WTC11 (cell line): ENCODE results near the gene TNS3. TPM values are rescaled to one million over a fixed set of nuclear protein-coding genes. Genes with fewer than 3 reads are reported as not detected.

Experiments used
- ATAC-seq: fragments of 200-7000 bp; cut with Tn5 transposase; 2 replicates; pipeline ENCODE4 v1.10.0; 2021; ENCODE audit warnings: mild to moderate bottlenecking, moderate library complexity
- CTCF ChIA-PET: fragments of 300-600 bp; sonication (Branson Sonifier 250); formaldehyde crosslinking; loops from one replicate; lab custom pipeline; 2021; ENCODE audit warnings: antibody characterized with exemption; lab: Charles Lee
- POLR2A ChIA-PET: fragments of 350-600 bp; sonication (Branson Sonifier 250); formaldehyde crosslinking; loops from one replicate; lab custom pipeline; 2021; ENCODE audit warnings: antibody characterized with exemption; lab: Charles Lee
- DNase-seq: peaks from one replicate; pipeline ENCODE4 v3.0.0; 2021; ENCODE audit warnings: low spot score
- H3K27ac Mint-ChIP-seq: 2 replicates; pipeline ENCODE4 v1.8.0; 2021; ENCODE audit warnings: mixed read lengths
- H3K27me3 Mint-ChIP-seq: 2 replicates; pipeline ENCODE4 v1.8.0; 2021; ENCODE audit warnings: low read depth, mild to moderate bottlenecking, moderate library complexity, mixed read lengths
- H3K36me3 Mint-ChIP-seq: 2 replicates; pipeline ENCODE4 v1.8.0; 2021; ENCODE audit warnings: mixed read lengths
- H3K4me1 Mint-ChIP-seq: 2 replicates; pipeline ENCODE4 v1.8.0; 2022; ENCODE audit warnings: mixed read lengths
- H3K4me3 Mint-ChIP-seq: 2 replicates; pipeline ENCODE4 v1.8.0; 2021; ENCODE audit warnings: mild to moderate bottlenecking, moderate library complexity, mixed read lengths
- H3K9me3 Mint-ChIP-seq: 2 replicates; pipeline ENCODE4 v1.8.0; 2021; ENCODE audit warnings: mixed read lengths
- ATF1 ChIP-seq: sonication (generic); formaldehyde crosslinking; IDR thresholded peaks from 2 replicates; pipeline ENCODE4 v1.8.1; 2023; ENCODE audit warnings: mild to moderate bottlenecking, moderate library complexity, missing genetic modification reagents
- ATF2 ChIP-seq: sonication (generic); formaldehyde crosslinking; IDR thresholded peaks from 2 replicates; pipeline ENCODE4 v1.8.1; 2022; ENCODE audit warnings: low read depth, missing genetic modification reagents, borderline replicate concordance
- CREB1 ChIP-seq: sonication (generic); formaldehyde crosslinking; IDR thresholded peaks from 2 replicates; pipeline ENCODE4 v1.8.0; 2023; ENCODE audit warnings: mild to moderate bottlenecking, missing genetic modification reagents
- EMX1 ChIP-seq: fragments of 250-450 bp; sonication (Bioruptor Pico); IDR thresholded peaks from 2 replicates; pipeline ENCODE4 v1.8.0; 2021; ENCODE audit warnings: mild to moderate bottlenecking
- ERG ChIP-seq: fragments of 250-450 bp; sonication (Bioruptor Pico); IDR thresholded peaks from 2 replicates; pipeline ENCODE4 v1.8.0; 2021; ENCODE audit warnings: mild to moderate bottlenecking
- FOXK1 ChIP-seq: sonication (generic); formaldehyde crosslinking; IDR thresholded peaks from 2 replicates; pipeline ENCODE4 v1.8.0; 2022; ENCODE audit warnings: mild to moderate bottlenecking, moderate library complexity, missing genetic modification reagents
- HMGA2 ChIP-seq: fragments of 250-450 bp; sonication (Bioruptor Pico); IDR thresholded peaks from 2 replicates; pipeline ENCODE4 v1.4.0; 2021; ENCODE audit warnings: mild to moderate bottlenecking, moderate library complexity
- MXD4 ChIP-seq: fragments of 250-450 bp; sonication (Bioruptor Pico); IDR thresholded peaks from 2 replicates; pipeline ENCODE4 v1.8.0; 2021; ENCODE audit warnings: mild to moderate bottlenecking, moderate library complexity, borderline replicate concordance
- NFATC4 ChIP-seq: fragments of 250-450 bp; sonication (Bioruptor Pico); IDR thresholded peaks from 2 replicates; pipeline ENCODE4 v1.9.0; 2021; ENCODE audit warnings: mild to moderate bottlenecking
- NFE2L1 ChIP-seq: sonication (generic); formaldehyde crosslinking; IDR thresholded peaks from 2 replicates; pipeline ENCODE4 v1.8.1; 2023; ENCODE audit warnings: missing genetic modification reagents
- PRRX2 ChIP-seq: fragments of 250-450 bp; sonication (Bioruptor Pico); IDR thresholded peaks from 2 replicates; pipeline ENCODE4 v1.8.0; 2021; ENCODE audit warnings: mild to moderate bottlenecking
- SP1 ChIP-seq: sonication (generic); formaldehyde crosslinking; conservative IDR thresholded peaks from 2 replicates; pipeline ENCODE4 v1.8.1; 2022; ENCODE audit warnings: missing genetic modification reagents
- TEAD1 ChIP-seq: sonication (generic); formaldehyde crosslinking; IDR thresholded peaks from 2 replicates; pipeline ENCODE4 v1.8.0; 2022; ENCODE audit warnings: mild to moderate bottlenecking, missing genetic modification reagents
- TP53 ChIP-seq: sonication (generic); formaldehyde crosslinking; IDR thresholded peaks from 2 replicates; pipeline ENCODE4 v1.8.1; 2023; ENCODE audit warnings: mild to moderate bottlenecking, missing genetic modification reagents
- ZBTB21 ChIP-seq: sonication (generic); formaldehyde crosslinking; IDR thresholded peaks from 2 replicates; pipeline ENCODE4 v1.8.1; 2023; ENCODE audit warnings: mild to moderate bottlenecking, missing genetic modification reagents, borderline replicate concordance
- ZBTB43 ChIP-seq: sonication (generic); formaldehyde crosslinking; IDR thresholded peaks from 2 replicates; pipeline ENCODE4 v1.8.1; 2023; ENCODE audit warnings: mild to moderate bottlenecking, missing genetic modification reagents
- ZNF121 ChIP-seq: sonication (generic); formaldehyde crosslinking; IDR thresholded peaks from 2 replicates; pipeline ENCODE4 v1.8.0; 2023; ENCODE audit warnings: missing genetic modification reagents
- ZNF512 ChIP-seq: sonication (generic); formaldehyde crosslinking; IDR thresholded peaks from 2 replicates; pipeline ENCODE4 v1.8.1; 2022; ENCODE audit warnings: missing genetic modification reagents, borderline replicate concordance
- ZNF671 ChIP-seq: fragments of 250-450 bp; sonication (Bioruptor Pico); IDR thresholded peaks from 2 replicates; pipeline ENCODE4 v1.8.0; 2021; ENCODE audit warnings: mild to moderate bottlenecking
- ZSCAN18 ChIP-seq: fragments of 250-450 bp; sonication (Bioruptor Pico); IDR thresholded peaks from 2 replicates; pipeline ENCODE4 v2.1.2; 2022; ENCODE audit warnings: mild to moderate bottlenecking, moderate library complexity
- total RNA-seq: library from RNA; stranded (reverse); gene quantifications from 3 replicates; pipeline ENCODE4 v1.2.3, GENCODE V29; 2021

The TNS3 gene
- total RNA-seq, 1 experiment from 2014 or later: 37.7 TPM

GRCh38 chr7:47366211-47366610 lies 215.7 kb downstream of the TNS3 start:
- ChIA-PET CTCF (no interaction called here), POLR2A (no interaction called here)
- Mint-ChIP-seq H3K4me1 (peaks cover 9% of the 10 kb centered on the region), H3K27ac (no peak overlapping the region), H3K27me3 (no peaks in the 10 kb centered on the region), H3K9me3 (no peaks in the 10 kb centered on the region), H3K4me3 (no peak overlapping the region), H3K36me3 (peaks cover 5% of the 10 kb centered on the region; the same call in 1 of the 2 replicates)
- TF ChIP-seq ZNF121 (CRISPR knock-in tag) (no peak), EMX1 (no peak), PRRX2 (no peak)
- DNase-seq (no peak), ATAC-seq (no peak)

GRCh38 chr7:47362984-47363383 lies 218.9 kb downstream of the TNS3 start:
- no peaks in the 10 kb centered on the region for H3K9me3 Mint-ChIP-seq
- H3K4me1 Mint-ChIP-seq: no peaks in the 10 kb centered on the region
- no peak overlapping the region for H3K4me3 Mint-ChIP-seq
- TF ChIP-seq NFE2L1 (CRISPR knock-in tag) (0 out of 2 replicates have a peak, but pooled peaks have one; percentile 24), CREB1 (no peak), ZNF671 (CRISPR knock-in tag) (no peak), ATF1 (CRISPR knock-in tag) (no peak)
- no peaks in the 10 kb centered on the region; the same call in 1 of the 2 replicates for H3K36me3 Mint-ChIP-seq
- CTCF ChIA-PET: no interaction called here
- POLR2A ChIA-PET: no interaction called here
- H3K27ac Mint-ChIP-seq: no peak overlapping the region
- ATAC-seq (no peak), DNase-seq (no peak)
- H3K27me3 Mint-ChIP-seq: no peaks in the 10 kb centered on the region

- Mint-ChIP-seq H3K9me3 (no peaks in the 10 kb centered on the region), H3K27ac (no peak overlapping the region), H3K27me3 (no peaks in the 10 kb centered on the region), H3K36me3 (no peaks in the 10 kb centered on the region), H3K4me1 (0 out of 2 replicates have a peak, but pooled peaks cover 2% of the 10 kb centered on the region), H3K4me3 (no peak overlapping the region)
- ChIA-PET POLR2A (no interaction called here), CTCF (no interaction called here)
- ATAC-seq (no peak), DNase-seq (no peak)
- TF ChIP-seq NFATC4 (CRISPR knock-in tag) (no peak), MXD4 (CRISPR knock-in tag) (no peak), ZBTB43 (CRISPR knock-in tag) (no peak), HMGA2 (CRISPR knock-in tag) (no peak), ZNF121 (CRISPR knock-in tag) (no peak), ERG (no peak), SP1 (no peak), TEAD1 (CRISPR knock-in tag) (no peak), ZNF512 (CRISPR knock-in tag) (no peak), ZBTB21 (CRISPR knock-in tag) (no peak), ATF2 (no peak), FOXK1 (CRISPR knock-in tag) (no peak), ATF1 (CRISPR knock-in tag) (no peak), ZSCAN18 (CRISPR knock-in tag) (no peak), TP53 (no peak), NFE2L1 (CRISPR knock-in tag) (no peak)
These were observed 220.1 kb downstream of the TNS3 start for GRCh38 chr7:47361746-47362215.
